Choroid plexus epithelial cell (primary cell): Measurements from ENCODE around the gene ARHGAP31.
A peak's percentile ranks its signal among the peaks of the same experiment; 100 is the strongest.

Source experiments
- DNase-seq: peaks from one replicate; pipeline ENCODE4 v3.0.0-alpha.2; 2010; ENCODE audit warnings: low read depth
- H3K4me3 ChIP-seq: 2 replicates; pipeline ENCODE4 v1.5.1; 2011; ENCODE audit warnings: low read depth, mild to moderate bottlenecking, control low read depth, low read length, moderate library complexity
- CTCF ChIP-seq: conservative IDR thresholded peaks from 2 replicates; pipeline ENCODE4 v1.5.1; 2011; ENCODE audit warnings: low read depth, mild to moderate bottlenecking, control low read depth, inconsistent platforms, low read length, moderate library complexity

Gene ARHGAP31

GRCh38 chr3:119469418-119470189 lies 175.4 kb downstream of the ARHGAP31 start:
- DNase-seq, result peak; percentile 37
- no peak for TF ChIP-seq CTCF
- H3K4me3 ChIP-seq, result peak overlapping the region; percentile 86
